ENCODE results near the gene TTC23L.
A peak's percentile ranks its signal among the peaks of the same experiment; 100 is the strongest.

Gene TTC23L

GRCh38 chr5:34891981-34892380 lies 53.0 kb downstream of the TTC23L start:
- no peak for DNase-seq (ENCODE audit: low read depth)
- H3K4me3 ChIP-seq (ENCODE audit: low read depth, low read length) = no peak overlapping the region
- TF ChIP-seq, protein P1, sequence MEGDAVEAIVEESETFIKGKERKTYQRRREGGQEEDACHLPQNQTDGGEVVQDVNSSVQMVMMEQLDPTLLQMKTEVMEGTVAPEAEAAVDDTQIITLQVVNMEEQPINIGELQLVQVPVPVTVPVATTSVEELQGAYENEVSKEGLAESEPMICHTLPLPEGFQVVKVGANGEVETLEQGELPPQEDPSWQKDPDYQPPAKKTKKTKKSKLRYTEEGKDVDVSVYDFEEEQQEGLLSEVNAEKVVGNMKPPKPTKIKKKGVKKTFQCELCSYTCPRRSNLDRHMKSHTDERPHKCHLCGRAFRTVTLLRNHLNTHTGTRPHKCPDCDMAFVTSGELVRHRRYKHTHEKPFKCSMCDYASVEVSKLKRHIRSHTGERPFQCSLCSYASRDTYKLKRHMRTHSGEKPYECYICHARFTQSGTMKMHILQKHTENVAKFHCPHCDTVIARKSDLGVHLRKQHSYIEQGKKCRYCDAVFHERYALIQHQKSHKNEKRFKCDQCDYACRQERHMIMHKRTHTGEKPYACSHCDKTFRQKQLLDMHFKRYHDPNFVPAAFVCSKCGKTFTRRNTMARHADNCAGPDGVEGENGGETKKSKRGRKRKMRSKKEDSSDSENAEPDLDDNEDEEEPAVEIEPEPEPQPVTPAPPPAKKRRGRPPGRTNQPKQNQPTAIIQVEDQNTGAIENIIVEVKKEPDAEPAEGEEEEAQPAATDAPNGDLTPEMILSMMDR (IDR thresholded peaks at IDR 0.05; ENCODE audit: insufficient read depth, low read depth, low read length, missing control alignments) = no peak

DNA sequence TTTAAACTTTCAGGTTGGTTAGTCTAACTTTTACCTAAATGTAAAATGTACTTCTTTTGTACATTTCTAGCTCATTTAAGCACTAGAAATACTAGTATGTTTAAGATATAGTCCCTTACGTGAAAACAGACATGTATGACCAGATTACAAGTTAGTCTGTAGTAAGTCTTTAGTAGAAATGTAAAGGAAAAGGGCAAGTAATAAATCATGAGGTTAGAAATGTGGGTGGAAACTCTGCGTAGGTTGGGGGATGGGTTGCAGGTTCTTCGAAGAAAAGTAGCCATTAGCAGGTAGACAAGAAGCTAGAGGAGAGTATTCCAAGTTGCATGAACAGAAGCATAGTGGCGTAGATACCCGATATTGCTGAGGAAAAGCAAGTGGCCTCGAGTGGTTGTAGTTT lies 53.5 kb downstream of the TTC23L start:
- no peak for DNase-seq (ENCODE audit: low read depth)
- no peak overlapping the region for H3K4me3 ChIP-seq (ENCODE audit: low read depth, low read length)
- TF ChIP-seq, protein P1 (IDR thresholded peaks at IDR 0.05; ENCODE audit: insufficient read depth, low read depth, low read length, missing control alignments) = no peak

GRCh38 chr5:34894716-34895115 lies 55.8 kb downstream of the TTC23L start:
- no peak for DNase-seq (ENCODE audit: low read depth)
- no peak overlapping the region for H3K4me3 ChIP-seq (ENCODE audit: low read depth, low read length)
- TF ChIP-seq, protein P1 (IDR thresholded peaks at IDR 0.05; ENCODE audit: insufficient read depth, low read depth, low read length, missing control alignments) = no peak

GRCh38 chr5:34895641-34896419 lies 56.9 kb downstream of the TTC23L start:
- no peak overlapping the region for H3K4me3 ChIP-seq (ENCODE audit: low read depth, low read length)
- TF ChIP-seq, protein P1 (IDR thresholded peaks at IDR 0.05; ENCODE audit: insufficient read depth, low read depth, low read length, missing control alignments) = no peak
- no peak for DNase-seq (ENCODE audit: low read depth)

- TF ChIP-seq, protein P1 (IDR thresholded peaks at IDR 0.05; ENCODE audit: insufficient read depth, low read depth, low read length, missing control alignments) = no peak
- H3K4me3 ChIP-seq (ENCODE audit: low read depth, low read length) = no peak overlapping the region
- DNase-seq (ENCODE audit: low read depth) = no peak
Observed at GRCh38 chr5:34897646-34898045, 58.7 kb downstream of the TTC23L start.

- TF ChIP-seq, protein P1 (IDR thresholded peaks at IDR 0.05; ENCODE audit: insufficient read depth, low read depth, low read length, missing control alignments) = peak; percentile 78
- H3K4me3 ChIP-seq (ENCODE audit: low read depth, low read length) = no peak overlapping the region
- peak; percentile 79 for DNase-seq (ENCODE audit: low read depth)
Observed at GRCh38 chr5:34898258-34898895, 59.4 kb downstream of the TTC23L start.

Measured in GM12865 (cell line).